Duodenal mucosa (tissue), 2 donors: Measurements from ENCODE around the gene EMP3.
"Not testable (repeated sequence)": the region's sequence is repeated elsewhere in the genome, so short reads cannot be mapped to it uniquely, and the experiment has no call there.

Experiments
- H3K27ac ChIP-seq: one replicate; pipeline ENCODE4 v1.7.0; 2013; ENCODE audit warnings: low read depth, low read length
- H3K27me3 ChIP-seq, 2 donors: one replicate each; pipeline ENCODE4 v1.7.0; 2013; ENCODE audit warnings: low read length in 2 of 2, control low read depth in 1 of 2; ENCODE audit not compliant: insufficient read depth in 2 of 2, control insufficient read depth in 1 of 2
- H3K36me3 ChIP-seq, 2 donors: one replicate each; pipeline ENCODE4 v1.7.0; 2013; ENCODE audit warnings: low read length in 2 of 2, control low read depth in 1 of 2; ENCODE audit not compliant: insufficient read depth in 2 of 2, control insufficient read depth in 1 of 2
- H3K4me1 ChIP-seq, 2 donors: one replicate each; pipeline ENCODE4 v1.7.0; 2013; ENCODE audit warnings: low read length in 2 of 2, control low read depth in 1 of 2; ENCODE audit not compliant: insufficient read depth in 2 of 2, control insufficient read depth in 1 of 2
- H3K4me3 ChIP-seq, 2 donors: one replicate each; pipeline ENCODE4 v1.7.0; 2013; ENCODE audit warnings: low read length in 2 of 2, low read depth in 1 of 2
- H3K9ac ChIP-seq, 2 donors: one replicate each; pipeline ENCODE4 v1.7.0; 2013; ENCODE audit warnings: low read length in 2 of 2, low read depth in 1 of 2
- H3K9me3 ChIP-seq, 2 donors: one replicate each; pipeline ENCODE4 v1.7.0; 2013; ENCODE audit warnings: low read length in 2 of 2, control low read depth in 1 of 2; ENCODE audit not compliant: control insufficient read depth in 1 of 2

EMP3 gene

GRCh38 chr19:48325265-48325910, at the start of gene EMP3:
Gene EMP3 (plus strand): TSS chr19:48325552. CDS start chr19:48326845, 1,293 bp downstream.
- Histone ChIP-seq H3K36me3 (no peaks in the 10 kb centered on the region), H3K4me1 (peaks cover 34 to 50% of the 10 kb centered on the region in 2 donors), H3K9me3 (peaks cover 0 to 5% of the 10 kb centered on the region in 2 donors), H3K27ac (peak within 1 kb of the TSS; percentile 83), H3K9ac (peak within 1 kb of the TSS; percentile 70 to 72), H3K27me3 (no peaks in the 10 kb centered on the region), H3K4me3 (peak within 1 kb of the TSS; percentile 60 to 61)

GRCh38 chr19:48279747-48280146, 45.6 kb upstream of the EMP3 start:
- H3K36me3 ChIP-seq = no peaks in the 10 kb centered on the region
- H3K4me3 ChIP-seq = no peak overlapping the region
- H3K27ac ChIP-seq = no peak overlapping the region
- peaks cover 0 to 6% of the 10 kb centered on the region in 2 donors for H3K9me3 ChIP-seq
- H3K27me3 ChIP-seq = no peaks in the 10 kb centered on the region
- no peaks in the 10 kb centered on the region for H3K4me1 ChIP-seq
- H3K9ac ChIP-seq = no peak overlapping the region

DNA sequence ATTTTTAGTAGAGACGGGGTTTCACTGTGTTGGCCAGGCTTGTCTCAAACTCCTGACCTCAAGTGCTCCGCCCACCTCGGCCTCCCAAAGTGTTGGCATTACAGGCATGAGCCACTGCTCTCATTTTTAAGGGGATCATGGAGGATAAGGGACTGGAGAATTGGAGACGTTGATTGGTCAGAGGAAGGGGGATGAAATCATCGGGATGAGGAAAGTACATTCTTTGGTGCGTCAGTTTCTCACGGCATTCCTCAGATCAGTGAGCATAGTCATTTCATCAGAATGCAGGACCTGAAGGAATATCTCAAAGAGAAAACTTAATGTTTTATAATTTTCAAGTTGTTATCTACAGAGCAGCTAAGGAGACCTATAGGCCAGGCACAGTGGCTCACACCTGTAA, 41.4 kb upstream of the EMP3 start:
- H3K27me3 ChIP-seq = no peaks in the 10 kb centered on the region
- H3K27ac ChIP-seq = no peak overlapping the region
- peaks cover 0 to 6% of the 10 kb centered on the region in 2 donors for H3K9me3 ChIP-seq
- no peak overlapping the region for H3K4me3 ChIP-seq
- no peak overlapping the region for H3K9ac ChIP-seq
- H3K4me1 ChIP-seq = no peaks in the 10 kb centered on the region
- H3K36me3 ChIP-seq = no peaks in the 10 kb centered on the region

DNA sequence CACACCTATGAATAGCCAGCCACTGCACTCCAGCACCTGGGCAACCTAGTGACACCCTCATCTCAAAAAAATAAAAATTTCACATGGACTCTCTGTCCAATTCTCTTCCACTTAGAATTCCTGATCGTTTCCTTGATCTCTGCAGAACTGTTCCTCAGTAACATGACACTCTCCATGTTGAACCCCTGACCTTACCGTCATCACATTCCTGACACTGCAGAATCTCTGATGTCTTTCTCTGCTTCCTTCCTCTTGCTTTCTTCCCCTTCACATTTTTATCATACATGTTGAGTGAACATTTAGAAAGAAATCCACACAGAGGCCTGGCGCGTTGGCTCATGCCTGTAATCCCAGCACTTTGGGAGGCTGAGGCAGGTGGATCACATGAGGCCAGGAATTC, 40.5 kb upstream of the EMP3 start:
- Histone ChIP-seq H3K9ac (no peak overlapping the region), H3K9me3 (peaks cover 0 to 6% of the 10 kb centered on the region in 2 donors), H3K36me3 (no peaks in the 10 kb centered on the region), H3K4me3 (no peak overlapping the region), H3K4me1 (no peaks in the 10 kb centered on the region), H3K27ac (no peak overlapping the region), H3K27me3 (no peaks in the 10 kb centered on the region)

DNA sequence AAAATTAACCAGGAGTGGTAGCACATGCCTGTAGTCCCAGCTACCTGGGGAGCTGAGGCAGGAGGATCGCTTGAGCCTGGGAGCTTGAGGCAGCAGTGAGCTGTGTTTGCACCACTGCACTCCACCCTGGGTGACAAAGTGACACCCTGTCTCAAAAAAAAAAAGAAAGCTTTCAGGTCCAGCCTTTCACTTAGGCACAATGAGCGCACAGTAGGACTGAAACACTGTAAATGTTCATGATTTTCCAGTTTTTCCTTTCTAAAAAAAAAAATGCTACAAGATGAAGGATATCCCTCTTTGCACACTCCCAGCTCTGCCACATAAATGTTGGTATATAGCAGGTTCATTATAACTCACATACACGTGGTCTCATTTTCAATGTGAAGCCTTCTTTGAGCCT, 37.6 kb upstream of the EMP3 start:
- no peak overlapping the region for H3K27ac ChIP-seq
- H3K4me3 ChIP-seq = no peak overlapping the region
- no peaks in the 10 kb centered on the region for H3K36me3 ChIP-seq
- no peak overlapping the region for H3K9ac ChIP-seq
- H3K4me1 ChIP-seq = peaks cover 0 to 5% of the 10 kb centered on the region in 2 donors
- H3K9me3 ChIP-seq = peaks cover 0 to 6% of the 10 kb centered on the region in 2 donors
- H3K27me3 ChIP-seq = no peaks in the 10 kb centered on the region

GRCh38 chr19:48290401-48290770, 35.0 kb upstream of the EMP3 start:
- Histone ChIP-seq H3K27ac (no peak overlapping the region), H3K4me1 (peaks cover 0 to 5% of the 10 kb centered on the region in 2 donors), H3K9me3 (no peaks in the 10 kb centered on the region), H3K9ac (no peak overlapping the region), H3K36me3 (no peaks in the 10 kb centered on the region), H3K27me3 (no peaks in the 10 kb centered on the region), H3K4me3 (no peak overlapping the region)

DNA sequence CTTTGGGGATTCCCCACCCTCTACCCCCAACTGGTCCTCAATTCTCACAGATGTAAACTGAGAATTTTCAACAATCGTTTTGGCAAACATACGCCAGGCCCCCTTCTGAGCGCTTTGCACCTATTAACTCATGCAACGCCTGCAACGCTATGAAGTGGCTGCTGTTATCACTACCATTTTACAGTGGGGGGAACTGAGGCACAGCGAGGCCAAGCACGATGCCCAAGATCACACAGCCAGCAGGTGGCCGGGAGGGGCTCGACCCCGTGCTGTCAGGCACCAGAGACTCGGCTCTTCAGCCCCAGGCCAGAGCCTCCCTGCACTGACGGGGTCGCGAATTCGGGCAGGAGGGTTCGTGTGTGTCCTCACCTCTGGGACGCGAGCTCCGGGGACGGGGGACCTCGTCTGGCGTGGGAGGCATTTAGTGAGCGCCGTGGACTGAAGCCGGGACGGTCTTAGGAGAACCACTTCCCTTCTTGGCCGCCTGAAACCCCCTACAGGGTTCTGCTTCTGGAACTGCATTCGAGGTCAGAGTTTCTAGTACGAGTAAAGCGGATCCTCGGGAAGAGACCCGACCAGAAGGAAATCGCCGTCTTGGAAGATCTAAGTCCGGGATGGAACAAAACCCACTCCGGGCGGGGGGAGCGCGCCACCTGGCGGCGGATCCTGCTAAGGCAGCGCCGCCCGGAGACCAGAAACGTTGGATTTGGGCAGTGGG, 34.4 kb upstream of the EMP3 start:
- no peaks in the 10 kb centered on the region for H3K36me3 ChIP-seq
- no peaks in the 10 kb centered on the region for H3K9me3 ChIP-seq
- H3K27ac ChIP-seq = no peak overlapping the region
- peak overlapping the region in 1 of 2 donors; percentile 57 for H3K9ac ChIP-seq
- H3K4me3 ChIP-seq = peak overlapping the region; percentile 62 to 67
- H3K4me1 ChIP-seq = peaks cover 0 to 5% of the 10 kb centered on the region in 2 donors
- no peaks in the 10 kb centered on the region for H3K27me3 ChIP-seq

- not testable (repeated sequence) for H3K4me1 ChIP-seq, H3K27me3 ChIP-seq, H3K27ac ChIP-seq, H3K9me3 ChIP-seq, H3K9ac ChIP-seq, H3K36me3 ChIP-seq
- H3K4me3 ChIP-seq = peak overlapping the region in 1 of 2 donors; percentile 62
Measured at GRCh38 chr19:48291489-48291815, 33.9 kb upstream of the EMP3 start.

DNA sequence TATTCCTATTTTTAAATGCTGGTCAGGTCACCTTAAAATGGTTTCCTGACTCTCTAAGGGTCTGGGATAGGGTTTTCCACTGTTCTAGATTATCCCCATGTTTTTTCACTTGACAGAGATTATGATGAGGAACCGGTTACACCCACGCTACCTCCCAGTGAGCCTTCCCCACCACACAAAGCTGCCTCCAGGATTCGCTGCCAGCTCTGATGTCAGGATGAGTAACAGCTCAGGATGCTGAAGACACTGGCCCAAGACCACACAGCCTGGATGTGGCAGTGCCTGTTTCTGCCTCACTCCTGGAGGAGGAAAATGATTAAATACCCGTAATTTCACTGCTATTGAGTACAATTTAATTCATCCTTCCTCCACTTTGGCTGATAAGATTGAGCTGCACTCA, 32.6 kb upstream of the EMP3 start:
- no peaks in the 10 kb centered on the region for H3K9me3 ChIP-seq
- H3K27ac ChIP-seq = no peak overlapping the region
- H3K9ac ChIP-seq = no peak overlapping the region
- no peak overlapping the region for H3K4me3 ChIP-seq
- H3K4me1 ChIP-seq = peaks cover 0 to 5% of the 10 kb centered on the region in 2 donors
- H3K36me3 ChIP-seq = no peaks in the 10 kb centered on the region
- H3K27me3 ChIP-seq = no peaks in the 10 kb centered on the region

DNA sequence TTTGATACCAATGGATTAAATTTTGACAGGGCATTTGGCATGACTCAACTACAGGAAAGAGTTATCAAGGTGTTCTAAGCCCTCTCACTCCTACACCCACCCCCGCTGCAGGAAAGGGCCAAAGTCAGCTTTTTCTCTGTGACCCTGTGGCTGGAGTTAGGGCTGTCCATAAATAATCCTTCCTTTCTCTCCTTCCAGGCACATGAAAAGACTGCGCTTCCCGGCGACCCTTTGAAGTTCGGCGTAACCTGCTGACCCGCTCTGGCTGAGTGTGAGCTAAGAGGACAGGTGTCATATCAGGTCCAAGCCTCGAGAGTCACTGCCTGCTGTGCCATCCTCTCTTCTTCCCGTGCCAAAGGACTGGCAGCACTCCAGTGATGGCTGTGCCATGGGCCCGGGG, 29.9 kb upstream of the EMP3 start:
- H3K27ac ChIP-seq = no peak overlapping the region
- H3K36me3 ChIP-seq = no peaks in the 10 kb centered on the region
- peaks cover 0 to 5% of the 10 kb centered on the region in 2 donors for H3K4me1 ChIP-seq
- H3K27me3 ChIP-seq = no peaks in the 10 kb centered on the region
- no peak overlapping the region for H3K4me3 ChIP-seq
- H3K9me3 ChIP-seq = no peaks in the 10 kb centered on the region
- H3K9ac ChIP-seq = no peak overlapping the region
